SK-N-SH (cell line): ENCODE results near the gene SH3PXD2A. TPM values are rescaled to one million over a fixed set of nuclear protein-coding genes. Genes with fewer than 3 reads are reported as not detected.
A peak's percentile ranks its signal among the peaks of the same experiment; 100 is the strongest.

Source experiments
- CTCF ChIA-PET: fragments of 300-600, 350-600 bp; formaldehyde crosslinking; extraction: SDS; loops from one replicate; lab custom pipeline; 2021; lab: Yijun Ruan, JAX
- POLR2A ChIA-PET: fragments of 350-600 bp; sonication (Branson Sonifier 250); formaldehyde crosslinking; extraction: SDS; loops from one replicate; lab custom pipeline; 2020; ENCODE audit warnings: antibody characterized with exemption, inconsistent platforms; lab: Yijun Ruan, JAX
- DNase-seq: peaks from one replicate; pipeline ENCODE4 v3.0.0; 2012
- H2AFZ ChIP-seq: fragments of 200-600 bp; sonication (generic); 2 replicates; pipeline ENCODE4 v1.8.1; 2016; ENCODE audit warnings: antibody characterized with exemption, mild to moderate bottlenecking, low read depth
- H3F3A ChIP-seq: fragments of 200-600 bp; sonication (generic); replicated peaks from 2 replicates; pipeline ENCODE3; 2016; ENCODE audit warnings: antibody characterized with exemption, mild to moderate bottlenecking; ENCODE audit not compliant: insufficient read depth
- H3K27ac ChIP-seq, 2 experiments: fragments of 200-500 bp in 1 of 2; fragments of 200-600 bp in 1 of 2; sonication (Bioruptor generic) in 1 of 2; sonication (generic), shearing (Covaris generic) in 1 of 2; 2 replicates each; pipeline versions ENCODE4 v1.5.1 to v1.6.1; 2014 to 2016; ENCODE audit warnings: low read depth in 2 of 2, inconsistent platforms in 1 of 2, low read length in 1 of 2, mild to moderate bottlenecking in 1 of 2, mixed read lengths in 1 of 2
- H3K27me3 ChIP-seq: fragments of 200-600 bp; sonication (generic), shearing (Covaris generic); 2 replicates; pipeline ENCODE4 v1.6.1; 2016; ENCODE audit warnings: mixed run types; ENCODE audit not compliant: insufficient read depth
- H3K36me3 ChIP-seq, 2 experiments: fragments of 200-500 bp in 1 of 2; fragments of 200-600 bp in 1 of 2; sonication (Bioruptor generic) in 1 of 2; sonication (generic) in 1 of 2; replicated peaks in 1 of 2; 2 replicates each; pipeline versions ENCODE3 to v1.5.1; 2014 to 2016; ENCODE audit warnings: low read length in 1 of 2, mild to moderate bottlenecking in 1 of 2; ENCODE audit not compliant: insufficient read depth in 2 of 2, control insufficient read depth in 1 of 2
- H3K4me1 ChIP-seq, 2 experiments: fragments of 200-500 bp in 1 of 2; fragments of 200-600 bp in 1 of 2; sonication (Bioruptor generic) in 1 of 2; sonication (generic), shearing (Covaris generic) in 1 of 2; 2 replicates each; pipeline versions ENCODE4 v1.5.1 to v1.6.1; 2014 to 2016; ENCODE audit warnings: low read depth in 1 of 2, low read length in 1 of 2, mixed run types in 1 of 2; ENCODE audit not compliant: insufficient read depth in 2 of 2, control insufficient read depth in 1 of 2
- H3K4me2 ChIP-seq: fragments of 200-600 bp; sonication (generic), shearing (Covaris generic); 2 replicates; pipeline ENCODE4 v1.6.1; 2017; ENCODE audit warnings: mixed run types
- H3K4me3 ChIP-seq, 2 experiments: fragments of 200-500 bp in 1 of 2; fragments of 200-600 bp in 1 of 2; sonication (Bioruptor generic) in 1 of 2; sonication (generic), shearing (Covaris generic) in 1 of 2; 2 replicates each; pipeline versions ENCODE4 v1.5.1 to v1.8.1; 2014 to 2016; ENCODE audit warnings: low read depth in 2 of 2, inconsistent platforms in 1 of 2, low read length in 1 of 2, mild to moderate bottlenecking in 1 of 2, mixed read lengths in 1 of 2, moderate library complexity in 1 of 2
- H3K79me2 ChIP-seq: fragments of 200-600 bp; sonication (generic); 2 replicates; pipeline ENCODE4 v1.8.1; 2017; ENCODE audit warnings: mild to moderate bottlenecking; ENCODE audit not compliant: insufficient read depth
- H3K9ac ChIP-seq: fragments of 200-600 bp; sonication (generic); 2 replicates; pipeline ENCODE4 v1.6.1; 2017; ENCODE audit warnings: mixed run types
- H3K9me2 ChIP-seq: fragments of 200-600 bp; sonication (generic); 2 replicates; pipeline ENCODE4 v1.6.1; 2017; ENCODE audit warnings: mixed run types
- H3K9me3 ChIP-seq: fragments of 200-600 bp; sonication (generic); 2 replicates; pipeline ENCODE4 v1.6.1; 2017; ENCODE audit warnings: mixed run types, mild to moderate bottlenecking, moderate library complexity
- H4K20me1 ChIP-seq: fragments of 200-600 bp; sonication (generic); 2 replicates; pipeline ENCODE4 v1.6.1; 2017; ENCODE audit warnings: mild to moderate bottlenecking, mixed run types; ENCODE audit not compliant: insufficient read depth
- CHD2 ChIP-seq: fragments of 150-350 bp; IDR thresholded peaks from 2 replicates; pipeline ENCODE4 v1.6.1; 2018; ENCODE audit warnings: low read length; ENCODE audit not compliant: partially characterized antibody
- ELF1 ChIP-seq: IDR thresholded peaks from 2 replicates; pipeline ENCODE4 v1.4.0; 2012
- FOSL2 ChIP-seq: IDR thresholded peaks from 2 replicates; pipeline ENCODE4 v1.4.0; 2012; ENCODE audit warnings: low read depth, mild to moderate bottlenecking, moderate library complexity, borderline replicate concordance
- FOXJ3 ChIP-seq: sonication (generic); formaldehyde crosslinking; IDR thresholded peaks from 2 replicates; pipeline ENCODE4 v1.5.1; 2020; ENCODE audit warnings: mild to moderate bottlenecking, missing genetic modification reagents
- NFIC ChIP-seq: IDR thresholded peaks from 2 replicates; pipeline ENCODE4 v1.4.0; 2012; ENCODE audit warnings: borderline replicate concordance
- NRF1 ChIP-seq: IDR thresholded peaks from 2 replicates; pipeline ENCODE4 v1.6.1; 2012; ENCODE audit warnings: low read depth, mild to moderate bottlenecking, low read length
- RAD21 ChIP-seq: IDR thresholded peaks from 2 replicates; pipeline ENCODE4 v1.6.1; 2012; ENCODE audit warnings: mild to moderate bottlenecking, low read length
- RCOR1 ChIP-seq: fragments of 150-350 bp; IDR thresholded peaks from 2 replicates; pipeline ENCODE4 v1.6.1; 2017; ENCODE audit warnings: antibody characterized with exemption, low read length
- RFX5 ChIP-seq: IDR thresholded peaks from 2 replicates; pipeline ENCODE4 v1.6.1; 2012; ENCODE audit warnings: mild to moderate bottlenecking, improper control_type of control experiment, low read length
- TCF12 ChIP-seq: IDR thresholded peaks from 2 replicates; pipeline ENCODE4 v1.4.0; 2012
- TEAD4 ChIP-seq: IDR thresholded peaks from 2 replicates; pipeline ENCODE4 v1.4.0; 2012; ENCODE audit warnings: mild to moderate bottlenecking, borderline replicate concordance; ENCODE audit not compliant: insufficient read depth
- USF1 ChIP-seq: IDR thresholded peaks from 2 replicates; pipeline ENCODE4 v1.4.0; 2012; ENCODE audit warnings: low read depth, borderline replicate concordance
- YY1 ChIP-seq: IDR thresholded peaks from 2 replicates; pipeline ENCODE4 v1.4.0; 2012; ENCODE audit warnings: low read depth, mild to moderate bottlenecking
- WGBS: methylation state at CpG from one replicate; pipeline ENCODE4 v1.1.6; 2017; ENCODE audit warnings: low lambda C conversion rate; 5-methylcytosine and 5-hydroxymethylcytosine counted together
- polyA plus RNA-seq, 3 experiments: library from polyadenylated mRNA; depleted of rRNA; stranded (reverse); fragments of >200 nt; gene quantifications; 2 replicates each; pipeline ENCODE4 v1.2.3, GENCODE V29; 2012
- TF ChIP-seq, protein P1 (sequence below): fragments of 150-350 bp; IDR thresholded peaks from 2 replicates; pipeline ENCODE4 v1.6.1; 2016; ENCODE audit warnings: mild to moderate bottlenecking, low read depth, low read length
- TF ChIP-seq, protein P2 (sequence below): fragments of 200-600 bp; sonication (generic); IDR thresholded peaks from 2 replicates; pipeline ENCODE4 v1.6.1; 2017; ENCODE audit warnings: antibody characterized with exemption, mild to moderate bottlenecking, moderate library complexity

SH3PXD2A gene
- polyA plus RNA-seq, 1 of the 3 experiments (the other 2 are of a cell fraction): 2.5 TPM

- TF ChIP-seq, protein P1, sequence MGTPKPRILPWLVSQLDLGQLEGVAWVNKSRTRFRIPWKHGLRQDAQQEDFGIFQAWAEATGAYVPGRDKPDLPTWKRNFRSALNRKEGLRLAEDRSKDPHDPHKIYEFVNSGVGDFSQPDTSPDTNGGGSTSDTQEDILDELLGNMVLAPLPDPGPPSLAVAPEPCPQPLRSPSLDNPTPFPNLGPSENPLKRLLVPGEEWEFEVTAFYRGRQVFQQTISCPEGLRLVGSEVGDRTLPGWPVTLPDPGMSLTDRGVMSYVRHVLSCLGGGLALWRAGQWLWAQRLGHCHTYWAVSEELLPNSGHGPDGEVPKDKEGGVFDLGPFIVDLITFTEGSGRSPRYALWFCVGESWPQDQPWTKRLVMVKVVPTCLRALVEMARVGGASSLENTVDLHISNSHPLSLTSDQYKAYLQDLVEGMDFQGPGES: no peak
- TF ChIP-seq ELF1 (no peak), USF1 (no peak), FOSL2 (no peak), RFX5 (no peak), TCF12 (no peak), TEAD4 (no peak)
- TF ChIP-seq, protein P2, sequence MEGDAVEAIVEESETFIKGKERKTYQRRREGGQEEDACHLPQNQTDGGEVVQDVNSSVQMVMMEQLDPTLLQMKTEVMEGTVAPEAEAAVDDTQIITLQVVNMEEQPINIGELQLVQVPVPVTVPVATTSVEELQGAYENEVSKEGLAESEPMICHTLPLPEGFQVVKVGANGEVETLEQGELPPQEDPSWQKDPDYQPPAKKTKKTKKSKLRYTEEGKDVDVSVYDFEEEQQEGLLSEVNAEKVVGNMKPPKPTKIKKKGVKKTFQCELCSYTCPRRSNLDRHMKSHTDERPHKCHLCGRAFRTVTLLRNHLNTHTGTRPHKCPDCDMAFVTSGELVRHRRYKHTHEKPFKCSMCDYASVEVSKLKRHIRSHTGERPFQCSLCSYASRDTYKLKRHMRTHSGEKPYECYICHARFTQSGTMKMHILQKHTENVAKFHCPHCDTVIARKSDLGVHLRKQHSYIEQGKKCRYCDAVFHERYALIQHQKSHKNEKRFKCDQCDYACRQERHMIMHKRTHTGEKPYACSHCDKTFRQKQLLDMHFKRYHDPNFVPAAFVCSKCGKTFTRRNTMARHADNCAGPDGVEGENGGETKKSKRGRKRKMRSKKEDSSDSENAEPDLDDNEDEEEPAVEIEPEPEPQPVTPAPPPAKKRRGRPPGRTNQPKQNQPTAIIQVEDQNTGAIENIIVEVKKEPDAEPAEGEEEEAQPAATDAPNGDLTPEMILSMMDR: no peak
- TF ChIP-seq, all 33 proteins: peak for 0
These were observed 33.2 kb downstream of the SH3PXD2A start (continued) for GRCh38 chr10:103822107-103822716.

GRCh38 chr10:103820101-103821062 lies 35.0 kb downstream of the SH3PXD2A start:
- no peak overlapping the region for H2AFZ ChIP-seq
- peaks cover 7% of the 10 kb centered on the region; the same call in 1 of the 2 replicates for H3K79me2 ChIP-seq
- no peak overlapping the region for H3K4me3 ChIP-seq
- no peaks in the 10 kb centered on the region for H3K27me3 ChIP-seq
- peak overlapping the region in 1 of 2 experiments; percentile 68; a peak in 2 of 4 replicates for H3K27ac ChIP-seq
- H3K4me1 ChIP-seq: peaks cover 29 to 48% of the 10 kb centered on the region in 2 experiments; a peak in 3 of 4 replicates
- 0 out of 2 replicates have a peak, but pooled peaks cover 16% of the 10 kb centered on the region for H4K20me1 ChIP-seq
- H3K9ac ChIP-seq: no peak overlapping the region
- POLR2A ChIA-PET: interaction anchor here (1.2 kb wide), 1 partner anchor 27 kb away, joined by 4 read pairs; no protein-coding TSS in a partner anchor
- H3K9me2 ChIP-seq: no peaks in the 10 kb centered on the region
- no peaks in the 10 kb centered on the region for H3K36me3 ChIP-seq
- CTCF ChIA-PET: interaction anchor here (0.8 to 1.3 kb wide), 6 partner anchors 14 to 101 kb away, joined by 3 to 4 read pairs (median 3); partner anchors contain the start of gene SH3PXD2A
- no peaks in the 10 kb centered on the region for H3K9me3 ChIP-seq
- WGBS: 41% methylated on average over 13 of the region's 19 CpGs
- DNase-seq: peak; percentile 84
- H3K4me2 ChIP-seq: peak overlapping the region; percentile 51; the same call in 1 of the 2 replicates
- H3F3A ChIP-seq: no peaks in the 10 kb centered on the region
- TF ChIP-seq RCOR1 (0 out of 2 replicates have a peak, but pooled peaks have one; percentile 13), TCF12 (peak; percentile 31), TEAD4 (no peak), RAD21 (peak; percentile 10; the same call in 1 of the 2 replicates), CHD2 (peak; percentile 13), YY1 (no peak), FOXJ3 (no peak), NRF1 (peak; percentile 52; the same call in 1 of the 2 replicates), NFIC (peak; percentile 63)
